Pancreas (tissue), 10 donors: ENCODE data around the gene KCNK4. TPM values are rescaled to one million over a fixed set of nuclear protein-coding genes. Genes with fewer than 3 reads are reported as not detected.

Source experiments
- ATAC-seq, 4 donors: fragments of 200-7000 bp; cut with Tn5 transposase; one replicate each; pipeline versions ENCODE4 v1.8.0 to v1.9.1; 2020; ENCODE audit warnings: mild to moderate bottlenecking in 4 of 4, moderate library complexity in 4 of 4
- DNase-seq, 6 donors: peaks; one replicate each; pipeline ENCODE4 v3.0.0-alpha.2; 2020
- FAIRE-seq: peaks from 2 replicates; lab custom pipeline; 2012; peaks lifted over from hg19 to GRCh38; lab: Jason Lieb, UNC
- H3K27ac ChIP-seq, 4 donors: fragments of 200-600 bp; sonication (generic); 1 replicate in 3 of 4; 2 replicates in 1 of 4; pipeline versions ENCODE4 v1.5.0 to v1.8.0; 2020
- H3K27me3 ChIP-seq, 4 donors: fragments of 200-600 bp; one replicate each; pipeline ENCODE4 v1.8.0; 2021
- H3K36me3 ChIP-seq, 3 donors: fragments of 200-600 bp; sonication (generic) in 1 of 3; one replicate each; pipeline versions ENCODE4 v1.5.0 to v1.8.0; 2020 to 2021
- H3K4me1 ChIP-seq, 3 donors: fragments of 200-600 bp; one replicate each; pipeline ENCODE4 v1.8.0; 2021
- H3K4me3 ChIP-seq, 4 donors: fragments of 200-600 bp; sonication (generic) in 2 of 4; one replicate each; pipeline versions ENCODE4 v1.5.0 to v1.8.0; 2020 to 2021
- H3K9me3 ChIP-seq, 4 donors: fragments of 200-600 bp; one replicate each; pipeline ENCODE4 v1.8.0; 2021
- CTCF ChIP-seq, 4 donors: fragments of 200-600 bp; sonication (generic) in 3 of 4; IDR thresholded peaks; one replicate each; pipeline versions ENCODE4 v1.5.0 to v1.8.0; 2021; ENCODE audit warnings: antibody characterized with exemption in 4 of 4
- WGBS, 2 donors: extraction: QIAGEN DNeasy Blood & Tissue Kit; methylation state at CpG; one replicate each; pipeline ENCODE4 v1.1.7; 2013; 5-methylcytosine and 5-hydroxymethylcytosine counted together
- intact Hi-C, 3 donors: fragments of 100-400 bp; cut with DNase I; formaldehyde crosslinking; loops; one replicate each; pipeline versions ENCODE4 v1.11.1 to v1.14.2; 2022
- polyA plus RNA-seq, 2 donors: library from polyadenylated mRNA; stranded (reverse); fragments of 200-250 nt; gene quantifications; one replicate each; pipeline ENCODE4 v1.2.3, GENCODE V29; 2013
- total RNA-seq, 6 donors: library from RNA; stranded (reverse); fragmentation: NEBNext Ultra II Directional in 4 of 6; extraction: Animal tissue kit (Norgen Biotek cat#: 25700) in 4 of 6; gene quantifications; one replicate each; pipeline versions ENCODE4 v1.2.1 to v1.2.4, GENCODE V29; 2021 to 2023
- donor health status: healthy with polysubstance abuse.
- donor health status: DM: no; HTN: no; CAD: no; lungs with moderate emphysema.
- donor health status: DM: no; HTN: no; CAD: no.
- donor health status: control.
- donor health status: control.
- donor health status: Bipolar disorder and iron deficiency.
- donor health status: DM: yes; HTN: yes; CAD: no.
- donor health status: DM: no; HTN: no; CAD: no.
- donor health status: DM: no; HTN: no; CAD: no.
- donor health status: DM: yes; HTN: yes; CAD: no.

The KCNK4 gene
- total and polyA plus RNA-seq, 8 donors, result not detected

- ATAC-seq, result peak; percentile 81 to 88 (median 85)
- Histone ChIP-seq H3K9me3 (no peaks in the 10 kb centered on the region), H3K36me3 (peaks cover 0 to 16% (median 10%) of the 10 kb centered on the region in 3 donors), H3K4me1 (peaks cover 7 to 10% (median 7%) of the 10 kb centered on the region in 3 donors), H3K4me3 (peak within 1 kb of the TSS; percentile 66 to 84 (median 74)), H3K27me3 (no peaks in the 10 kb centered on the region), H3K27ac (peak within 1 kb of the TSS; percentile 98 to 99 (median 99))
- peak; percentile 87 to 99 (median 96) for DNase-seq
- no peak for TF ChIP-seq CTCF (IDR thresholded peaks at IDR 0.05)
- FAIRE-seq, result peak; percentile 54
- intact Hi-C loops, result no loop called here
- 0% methylated on average over 43 of the region's 43 CpGs for WGBS, 2 donors
Observed at GRCh38 chr11:64317325-64317960, 26.3 kb downstream of the KCNK4 start, which contains the start of gene TRMT112. Gene TRMT112, minus strand, starts transcription at chr11:64317559. Its CDS starts 33 bp downstream, at chr11:64317526.

- ATAC-seq (peak; percentile 87 to 92 (median 88)), FAIRE-seq (no peak), DNase-seq (peak; percentile 96 to 99 (median 96))
- peaks cover 7 to 10% (median 7%) of the 10 kb centered on the region in 3 donors for H3K4me1 ChIP-seq
- H3K9me3 ChIP-seq, result no peaks in the 10 kb centered on the region
- no peaks in the 10 kb centered on the region for H3K27me3 ChIP-seq
- WGBS, 2 donors, result 1% methylated on average over 53 to 61 of the region's 61 CpGs
- H3K4me3 ChIP-seq, result peak within 1 kb of the TSS; percentile 66 to 84 (median 74)
- intact Hi-C loops, result no loop called here
- peak within 1 kb of the TSS; percentile 98 to 99 (median 99) for H3K27ac ChIP-seq
- peaks cover 0 to 16% (median 10%) of the 10 kb centered on the region in 3 donors for H3K36me3 ChIP-seq
- peak in 2 of 4 donors; percentile 9 to 20 for TF ChIP-seq CTCF (IDR thresholded peaks at IDR 0.05)
Observed at GRCh38 chr11:64317961-64318765, 27.1 kb downstream of the KCNK4 start, which contains the start of gene PRDX5. Gene PRDX5, plus strand, starts transcription at chr11:64318121. Its CDS starts 95 bp downstream, at chr11:64318216.

GRCh38 chr11:64318766-64319761, 28.0 kb downstream of the KCNK4 start:
- DNase-seq, result peak in 3 of 6 donors; percentile 48 to 59 (median 54)
- H3K27me3 ChIP-seq, result no peaks in the 10 kb centered on the region
- H3K4me1 ChIP-seq, result peaks cover 7 to 10% (median 7%) of the 10 kb centered on the region in 3 donors
- peak overlapping the region; percentile 40 to 84 (median 74) for H3K4me3 ChIP-seq
- no peak for FAIRE-seq
- H3K9me3 ChIP-seq, result no peaks in the 10 kb centered on the region
- H3K36me3 ChIP-seq, result peaks cover 0 to 16% (median 10%) of the 10 kb centered on the region in 3 donors
- TF ChIP-seq CTCF (IDR thresholded peaks at IDR 0.05), result no peak
- no peak for ATAC-seq
- WGBS, 2 donors, result 19 to 20% methylated on average over 18 to 19 of the region's 19 CpGs
- intact Hi-C loops, result no loop called here
- H3K27ac ChIP-seq, result peak overlapping the region; percentile 98 to 99 (median 99)

GRCh38 chr11:64320556-64320955, 29.5 kb downstream of the KCNK4 start:
- WGBS, 2 donors, result 92 to 93% methylated on average over 7 of the region's 7 CpGs
- Histone ChIP-seq H3K36me3 (peaks cover 0 to 4% (median 3%) of the 10 kb centered on the region in 3 donors), H3K4me3 (no peak overlapping the region), H3K9me3 (no peaks in the 10 kb centered on the region), H3K27me3 (no peaks in the 10 kb centered on the region), H3K27ac (no peak overlapping the region), H3K4me1 (peaks cover 7 to 10% (median 7%) of the 10 kb centered on the region in 3 donors)
- ATAC-seq (no peak), DNase-seq (peak in 1 of 6 donors; percentile 13), FAIRE-seq (no peak)
- TF ChIP-seq CTCF (IDR thresholded peaks at IDR 0.05), result no peak
- intact Hi-C loops, result no loop called here
